AG04450 (cell line): ENCODE data around the gene CLEC20A. TPM values are rescaled to one million over a fixed set of nuclear protein-coding genes. Genes with fewer than 3 reads are reported as not detected.
A peak's percentile ranks its signal among the peaks of the same experiment; 100 is the strongest.

ENCODE experiments used
- CTCF ChIA-PET: fragments of 300-600, 350-600 bp; formaldehyde crosslinking; extraction: SDS; loops from one replicate; lab custom pipeline; 2022; ENCODE audit warnings: antibody characterized with exemption, inconsistent platforms; lab: Charles Lee
- POLR2A ChIA-PET: fragments of 350-600 bp; formaldehyde crosslinking; extraction: SDS; loops from one replicate; lab custom pipeline; 2021; ENCODE audit warnings: antibody characterized with exemption, inconsistent platforms; lab: Yijun Ruan, JAX
- DNase-seq: peaks from one replicate; pipeline ENCODE4 v3.0.0-alpha.2; 2011; ENCODE audit warnings: low read depth, low spot score
- H3K27ac ChIP-seq: one replicate; pipeline ENCODE4 v1.5.1; 2012; ENCODE audit warnings: low read depth, low read length, control low read depth
- H3K27me3 ChIP-seq: one replicate; pipeline ENCODE4 v1.6.0; 2012; ENCODE audit warnings: low read length; ENCODE audit not compliant: control insufficient read depth, insufficient read depth
- H3K4me3 ChIP-seq: 2 replicates; pipeline ENCODE4 v1.5.1; 2011; ENCODE audit warnings: mild to moderate bottlenecking, low read depth, low read length, control low read depth
- H3K9me3 ChIP-seq: 2 replicates; pipeline ENCODE4 v1.5.1; 2012; ENCODE audit warnings: low read length; ENCODE audit not compliant: control insufficient read depth, insufficient read depth
- CTCF ChIP-seq: IDR thresholded peaks from 2 replicates; pipeline ENCODE4 v1.5.1; 2011; ENCODE audit warnings: low read depth, low read length, control low read depth, inconsistent platforms
- polyA plus RNA-seq: library from polyadenylated mRNA; depleted of rRNA; stranded (reverse); fragments of >200 nt; gene quantifications from 2 replicates; pipeline ENCODE4 v1.2.3, GENCODE V29; 2011

Gene CLEC20A
- polyA plus RNA-seq, 1 experiment: not detected

- no peak for TF ChIP-seq CTCF
- no peaks in the 10 kb centered on the region; the same call in 1 of the 2 replicates for H3K9me3 ChIP-seq
- no peak overlapping the region for H3K4me3 ChIP-seq
- no peaks in the 10 kb centered on the region for H3K27me3 ChIP-seq
- peak overlapping the region; percentile 21 for H3K27ac ChIP-seq
- ChIA-PET POLR2A (interaction anchor here (1.3 kb wide), 1 partner anchor 9 kb away, joined by 5 read pairs; no protein-coding TSS in a partner anchor), CTCF (interaction anchor here (0.9 to 8.9 kb wide), 3 partner anchors 229 to 465 kb away, joined by 3 to 176 read pairs (median 7); no protein-coding TSS in a partner anchor)
- no peak for DNase-seq
Observed at GRCh38 chr1:178539291-178539690, 42.5 kb upstream of the CLEC20A start.

- CTCF ChIA-PET: interaction anchor here (1.0 to 8.9 kb wide), 4 partner anchors 228 to 466 kb away, joined by 3 to 176 read pairs (median 18); no protein-coding TSS in a partner anchor
- no peak for DNase-seq
- Histone ChIP-seq H3K27ac (peak overlapping the region; percentile 73), H3K4me3 (no peak overlapping the region), H3K9me3 (no peaks in the 10 kb centered on the region; the same call in 1 of the 2 replicates), H3K27me3 (no peaks in the 10 kb centered on the region)
- TF ChIP-seq CTCF: no peak
- POLR2A ChIA-PET: interaction anchor here (0.5 to 1.3 kb wide), 5 partner anchors 8 to 243 kb away, joined by 3 to 5 read pairs (median 3); no protein-coding TSS in a partner anchor
Observed at GRCh38 chr1:178538192-178538916, 41.6 kb upstream of the CLEC20A start.

- TF ChIP-seq CTCF: no peak
- H3K27me3 ChIP-seq: no peaks in the 10 kb centered on the region
- peak overlapping the region; percentile 85 for H3K27ac ChIP-seq
- POLR2A ChIA-PET: interaction anchor here (0.5 to 1.3 kb wide), 5 partner anchors 115 to 244 kb away, joined by 3 to 4 read pairs (median 3); no protein-coding TSS in a partner anchor
- CTCF ChIA-PET: interaction anchor here (1.5 to 8.9 kb wide), 6 partner anchors 36 to 583 kb away, joined by 3 to 176 read pairs (median 12); no protein-coding TSS in a partner anchor
- H3K9me3 ChIP-seq: no peaks in the 10 kb centered on the region; the same call in 1 of the 2 replicates
- DNase-seq: no peak
- no peak overlapping the region for H3K4me3 ChIP-seq
Observed at GRCh38 chr1:178537382-178538090, 40.8 kb upstream of the CLEC20A start.

GRCh38 chr1:178536844-178537371, 40.1 kb upstream of the CLEC20A start:
- peak; percentile 95 for DNase-seq
- ChIA-PET POLR2A (interaction anchor here (0.5 to 1.3 kb wide), 3 partner anchors 78 to 170 kb away, joined by 3 to 12 read pairs (median 3); no protein-coding TSS in a partner anchor), CTCF (interaction anchor here (1.5 to 8.9 kb wide), 6 partner anchors 35 to 584 kb away, joined by 3 to 176 read pairs (median 12); no protein-coding TSS in a partner anchor)
- no peaks in the 10 kb centered on the region; the same call in 1 of the 2 replicates for H3K9me3 ChIP-seq
- no peak for TF ChIP-seq CTCF
- H3K27ac ChIP-seq: peak overlapping the region; percentile 85
- no peaks in the 10 kb centered on the region for H3K27me3 ChIP-seq
- no peak overlapping the region for H3K4me3 ChIP-seq
